Astrocyte of the cerebellum (primary cell): ENCODE data around the gene OR10W1.

Experiments
- DNase-seq: peaks from one replicate; pipeline ENCODE4 v3.0.0-alpha.2; 2011; ENCODE audit warnings: low read depth
- H3K4me3 ChIP-seq: 2 replicates; pipeline ENCODE4 v1.5.1; 2011; ENCODE audit warnings: mild to moderate bottlenecking, low read depth, low read length, moderate library complexity
- in situ Hi-C: cut with HindIII; loops from 2 replicates; pipeline ENCODE4 v1.10.0; 2017; ENCODE audit warnings: low sequenced_read_pairs
- TF ChIP-seq, protein P1 (sequence below): IDR thresholded peaks from 2 replicates; pipeline ENCODE4 v1.5.1; 2012; ENCODE audit warnings: low read length, low read depth, moderate library complexity, mild to moderate bottlenecking; ENCODE audit errors: missing control alignments

The OR10W1 gene

GRCh38 chr11:58227956-58228615 lies 40.0 kb downstream of the OR10W1 start:
- in situ Hi-C loops = no loop called here
- DNase-seq = no peak
- H3K4me3 ChIP-seq = no peak overlapping the region
- TF ChIP-seq, protein P1, sequence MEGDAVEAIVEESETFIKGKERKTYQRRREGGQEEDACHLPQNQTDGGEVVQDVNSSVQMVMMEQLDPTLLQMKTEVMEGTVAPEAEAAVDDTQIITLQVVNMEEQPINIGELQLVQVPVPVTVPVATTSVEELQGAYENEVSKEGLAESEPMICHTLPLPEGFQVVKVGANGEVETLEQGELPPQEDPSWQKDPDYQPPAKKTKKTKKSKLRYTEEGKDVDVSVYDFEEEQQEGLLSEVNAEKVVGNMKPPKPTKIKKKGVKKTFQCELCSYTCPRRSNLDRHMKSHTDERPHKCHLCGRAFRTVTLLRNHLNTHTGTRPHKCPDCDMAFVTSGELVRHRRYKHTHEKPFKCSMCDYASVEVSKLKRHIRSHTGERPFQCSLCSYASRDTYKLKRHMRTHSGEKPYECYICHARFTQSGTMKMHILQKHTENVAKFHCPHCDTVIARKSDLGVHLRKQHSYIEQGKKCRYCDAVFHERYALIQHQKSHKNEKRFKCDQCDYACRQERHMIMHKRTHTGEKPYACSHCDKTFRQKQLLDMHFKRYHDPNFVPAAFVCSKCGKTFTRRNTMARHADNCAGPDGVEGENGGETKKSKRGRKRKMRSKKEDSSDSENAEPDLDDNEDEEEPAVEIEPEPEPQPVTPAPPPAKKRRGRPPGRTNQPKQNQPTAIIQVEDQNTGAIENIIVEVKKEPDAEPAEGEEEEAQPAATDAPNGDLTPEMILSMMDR = no peak

GRCh38 chr11:58222721-58223120 lies 45.3 kb downstream of the OR10W1 start:
- TF ChIP-seq, protein P1 = no peak
- in situ Hi-C loops = no loop called here
- no peak for DNase-seq
- H3K4me3 ChIP-seq = no peak overlapping the region
